HT1080 (cell line): ENCODE results near the gene TMEM115. TPM values are rescaled to one million over a fixed set of nuclear protein-coding genes. Genes with fewer than 3 reads are reported as not detected.

ENCODE experiments used
- DNase-seq: peaks from one replicate; pipeline ENCODE4 v3.0.0-alpha.2; 2015; ENCODE audit warnings: low read depth
- total RNA-seq: library from RNA; depleted of rRNA; stranded (reverse); fragments of >200 nt; shearing (Covaris generic); gene quantifications from 2 replicates; pipeline ENCODE4 v1.2.3, GENCODE V29; 2014

The TMEM115 gene
- total RNA-seq, 1 experiment from 2014 or later: 90.1 TPM

DNA sequence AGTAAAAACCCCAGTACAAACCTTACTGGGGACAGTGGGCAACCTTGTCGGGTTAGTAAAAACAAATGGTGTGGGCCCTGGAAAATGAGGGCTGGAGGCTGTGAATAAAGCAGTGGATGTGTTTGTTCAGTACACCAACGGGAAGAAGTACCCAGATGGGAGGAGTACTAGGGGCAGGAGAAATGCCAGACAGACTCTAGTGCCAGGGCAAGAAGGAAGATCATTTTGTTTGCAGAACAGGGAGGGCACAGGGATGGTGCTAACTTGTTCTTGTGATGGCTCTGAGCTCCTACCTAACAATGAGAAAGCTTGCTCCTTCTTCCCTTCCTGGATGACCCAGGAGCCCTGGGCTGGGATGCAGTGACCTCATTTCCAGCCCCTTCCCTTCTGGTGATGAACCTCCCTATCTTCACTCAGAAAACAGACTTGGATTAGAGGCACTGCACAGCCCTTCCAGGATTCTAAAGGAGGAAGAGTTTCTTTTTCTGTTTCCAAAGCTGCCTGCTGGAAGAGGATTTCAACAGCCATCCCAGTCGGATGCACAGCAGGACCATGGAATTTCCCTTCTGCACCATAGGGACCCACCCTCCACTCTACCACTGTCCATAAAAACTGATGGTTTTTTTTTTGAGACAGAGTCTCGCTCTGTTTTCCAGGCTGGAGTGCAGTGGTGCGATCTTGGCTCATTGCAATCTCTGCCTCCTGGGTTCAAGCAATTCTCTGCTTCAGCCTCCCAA is 24.8 kb downstream of the TMEM115 start:
- no peak for DNase-seq

DNA sequence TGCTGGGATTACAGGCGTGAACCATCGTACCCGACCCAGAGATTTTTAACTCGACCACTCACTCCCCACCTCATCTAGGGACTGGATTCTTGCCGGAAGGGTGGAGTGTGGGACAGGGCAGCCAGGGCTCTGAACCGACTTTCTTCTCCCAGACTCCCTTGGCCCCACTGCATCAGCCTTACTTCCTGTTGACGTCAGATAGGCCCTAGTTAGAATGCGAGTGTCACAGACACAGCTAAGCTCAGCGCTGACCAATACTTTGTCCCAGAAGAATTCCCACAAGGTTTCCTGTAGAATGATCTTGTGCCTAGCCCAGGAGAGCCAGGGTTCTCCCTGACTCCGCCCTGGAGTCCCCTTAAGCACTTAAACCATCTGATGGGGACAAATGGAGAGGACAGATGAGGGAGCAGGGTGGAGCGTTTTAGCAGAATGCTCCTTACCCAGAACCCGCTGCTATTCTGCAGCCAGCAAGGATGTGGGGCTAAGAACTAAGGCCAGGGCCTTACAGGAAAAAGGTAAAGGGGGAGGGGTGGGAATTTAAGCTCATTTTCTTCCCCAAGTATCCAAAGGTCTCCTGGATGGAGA is 25.5 kb downstream of the TMEM115 start:
- DNase-seq: peak; percentile 59

DNA sequence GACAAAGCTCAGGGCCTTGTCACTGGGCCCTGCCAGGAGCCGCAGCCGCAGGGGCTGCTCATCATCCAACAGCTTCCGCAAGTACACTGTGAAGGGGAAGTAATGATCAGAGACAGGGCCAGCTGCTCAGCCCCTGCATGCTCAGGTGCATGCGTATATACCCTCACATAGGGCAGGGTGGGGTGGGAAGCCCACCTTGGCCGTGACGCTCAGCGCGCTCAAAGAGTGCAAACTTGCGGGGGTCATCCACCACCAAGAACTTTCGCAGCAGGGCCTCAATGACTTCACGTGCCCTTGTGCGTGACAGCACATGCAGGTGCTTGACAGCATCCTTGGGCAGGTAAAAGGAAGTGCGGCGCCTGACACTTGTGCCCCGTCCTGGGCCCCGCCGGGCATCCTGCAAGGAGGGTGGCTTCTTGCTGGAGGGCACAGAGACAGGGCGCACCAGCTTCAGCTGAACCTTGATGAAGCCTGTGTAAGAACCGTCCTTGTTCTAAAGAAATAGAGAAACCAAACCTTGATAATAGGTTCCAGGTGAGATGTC is 27.9 kb downstream of the TMEM115 start:
- DNase-seq: no peak

DNA sequence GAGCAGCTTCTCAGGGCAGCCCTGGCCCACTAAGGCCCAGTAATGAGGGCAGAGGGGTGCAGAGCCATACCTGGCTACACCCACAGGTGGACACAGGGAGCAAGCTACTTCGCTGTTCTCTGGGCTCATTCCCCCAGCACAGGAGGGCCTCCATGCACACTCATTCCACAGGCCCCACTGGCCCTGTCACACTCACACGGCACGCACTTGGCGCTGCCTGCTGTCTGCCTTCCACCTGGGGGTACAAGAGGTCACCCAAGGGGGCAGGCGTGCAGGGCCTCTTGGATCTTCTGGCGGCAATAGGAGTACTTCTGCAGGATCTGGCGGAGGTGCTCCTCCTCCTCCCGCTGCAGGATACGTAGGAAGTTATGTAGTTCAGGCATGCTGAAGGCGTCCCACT is 29.0 kb downstream of the TMEM115 start:
- DNase-seq: no peak

DNA sequence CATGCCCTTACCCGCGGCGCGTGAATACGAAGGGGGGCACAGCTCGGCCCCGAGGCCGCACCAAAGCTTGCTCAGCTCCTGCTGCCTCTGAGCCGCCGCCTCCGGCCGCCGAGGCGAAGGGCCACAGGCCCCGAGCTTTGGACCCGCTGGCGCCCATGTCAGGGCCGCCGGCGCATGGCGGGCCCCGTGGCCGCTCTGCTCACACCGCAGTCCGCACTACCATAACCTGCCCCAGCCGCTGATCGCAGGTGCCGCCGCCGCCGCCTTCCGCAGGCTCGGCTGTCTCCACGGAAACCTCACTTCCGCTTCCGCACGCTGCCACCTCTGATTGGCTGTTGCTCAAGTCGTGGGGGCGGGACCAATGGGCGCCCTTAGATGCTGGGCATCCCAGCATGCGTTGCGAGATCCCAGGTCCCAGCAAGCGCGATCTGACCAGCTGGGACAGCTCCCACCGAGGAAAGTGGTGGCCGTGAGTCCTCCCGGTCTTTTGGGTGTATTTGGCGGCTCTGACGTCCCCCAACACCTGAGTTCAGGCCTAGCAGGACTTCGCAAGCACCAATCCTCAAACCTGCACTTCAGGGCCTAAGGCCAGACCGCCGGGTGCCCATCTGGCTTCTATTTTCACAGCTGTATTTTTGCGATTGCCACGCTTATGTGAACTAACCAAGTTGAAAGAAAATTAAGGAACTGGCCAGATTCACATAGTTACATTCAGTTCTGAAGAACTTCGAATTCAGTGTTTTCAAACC is 31.2 kb downstream of the TMEM115 start, which contains the start of gene TUSC2:
Gene TUSC2 (minus strand): TSS at position 281 of the 749 bp plus-strand sequence. CDS start 124 bp downstream, at position 157.
- DNase-seq: peak; percentile 92

DNA sequence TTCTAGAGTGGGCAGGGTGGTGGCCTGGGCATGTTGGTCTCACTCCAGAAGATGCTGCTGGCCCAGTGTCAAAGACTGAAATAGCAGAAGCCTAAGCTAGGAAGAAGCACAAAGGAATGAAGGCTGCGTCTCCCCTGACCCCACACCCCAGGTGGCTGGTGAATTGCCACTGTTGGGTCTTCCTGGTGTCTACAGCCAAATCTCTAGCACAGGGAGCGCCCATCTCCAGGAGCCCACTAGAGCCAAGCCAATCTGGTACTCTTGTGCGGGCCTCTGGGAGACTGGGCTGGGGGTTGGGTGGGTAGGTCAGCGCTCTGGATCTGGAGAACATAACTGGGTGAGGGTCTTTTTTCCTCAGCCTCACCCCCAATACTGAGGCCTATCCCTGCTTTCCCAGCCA is 32.2 kb downstream of the TMEM115 start:
- DNase-seq: no peak

DNA sequence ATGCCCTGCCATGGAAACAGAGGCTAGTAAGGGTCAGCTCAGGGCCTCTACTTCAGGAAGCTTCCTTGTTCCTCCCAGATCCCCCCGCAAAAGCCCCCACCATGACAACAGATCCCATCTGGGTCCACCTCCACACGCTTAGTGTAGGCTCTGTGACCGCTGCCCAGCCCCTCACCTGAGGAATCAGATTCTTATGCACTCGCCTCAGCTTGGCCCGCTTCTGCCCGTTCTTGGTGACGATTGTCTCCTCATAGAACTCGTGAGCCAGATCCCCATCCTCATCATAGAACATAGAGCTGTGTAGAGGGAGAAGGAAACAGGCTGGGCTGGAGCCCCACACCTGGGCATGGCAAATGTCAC is 33.2 kb downstream of the TMEM115 start:
- no peak for DNase-seq

DNA sequence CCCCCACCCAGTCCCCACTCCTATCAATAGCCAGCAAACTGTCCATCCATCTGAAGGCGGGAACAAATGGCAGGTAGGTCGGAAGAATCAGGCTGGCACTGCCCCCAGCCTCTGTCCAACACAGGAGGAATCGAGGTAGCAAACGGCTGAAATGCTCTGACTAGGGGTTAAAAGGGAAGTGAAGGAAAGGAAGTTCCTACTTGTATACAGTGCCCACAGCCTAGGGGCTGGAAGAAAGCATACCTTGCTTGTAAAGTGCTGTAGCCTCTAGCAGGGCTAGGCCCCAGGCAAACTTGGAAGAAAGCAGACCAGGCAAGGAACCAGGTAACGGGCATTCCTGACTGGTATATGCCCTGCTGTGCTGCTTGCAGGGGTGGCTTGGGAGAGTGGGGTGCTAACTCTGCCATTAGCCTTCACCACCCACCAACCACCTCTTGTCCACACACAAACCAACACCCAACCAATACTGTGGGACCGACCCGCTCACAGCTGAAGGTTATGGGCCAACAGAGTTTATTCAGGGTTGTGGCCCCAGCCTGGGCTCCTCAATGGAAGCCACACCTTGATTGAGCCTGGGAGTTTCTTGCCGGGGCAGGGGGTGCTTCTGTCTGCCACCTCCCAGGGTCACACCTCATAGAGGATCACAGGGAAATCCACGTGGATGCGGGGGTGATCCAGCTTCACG is 33.7 kb downstream of the TMEM115 start:
- DNase-seq: no peak

DNA sequence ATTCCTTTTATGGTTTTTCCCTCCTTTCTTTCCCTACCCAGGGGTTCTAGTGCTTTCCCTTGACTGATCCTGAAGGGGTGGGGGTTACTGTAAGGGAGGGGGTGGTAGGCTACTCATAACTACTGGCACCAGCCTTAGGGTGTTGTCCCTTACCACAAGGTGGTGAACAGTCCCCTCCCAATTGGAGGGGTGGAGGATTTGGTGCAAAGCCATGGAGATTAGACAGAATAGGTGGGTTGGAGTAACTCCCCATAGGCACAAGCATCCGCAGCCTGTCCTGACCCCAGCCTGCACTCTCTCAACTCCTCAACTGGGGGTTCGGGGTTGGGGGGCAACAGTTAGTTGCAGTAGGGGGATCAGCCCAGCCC is 34.2 kb downstream of the TMEM115 start:
- DNase-seq: no peak

DNA sequence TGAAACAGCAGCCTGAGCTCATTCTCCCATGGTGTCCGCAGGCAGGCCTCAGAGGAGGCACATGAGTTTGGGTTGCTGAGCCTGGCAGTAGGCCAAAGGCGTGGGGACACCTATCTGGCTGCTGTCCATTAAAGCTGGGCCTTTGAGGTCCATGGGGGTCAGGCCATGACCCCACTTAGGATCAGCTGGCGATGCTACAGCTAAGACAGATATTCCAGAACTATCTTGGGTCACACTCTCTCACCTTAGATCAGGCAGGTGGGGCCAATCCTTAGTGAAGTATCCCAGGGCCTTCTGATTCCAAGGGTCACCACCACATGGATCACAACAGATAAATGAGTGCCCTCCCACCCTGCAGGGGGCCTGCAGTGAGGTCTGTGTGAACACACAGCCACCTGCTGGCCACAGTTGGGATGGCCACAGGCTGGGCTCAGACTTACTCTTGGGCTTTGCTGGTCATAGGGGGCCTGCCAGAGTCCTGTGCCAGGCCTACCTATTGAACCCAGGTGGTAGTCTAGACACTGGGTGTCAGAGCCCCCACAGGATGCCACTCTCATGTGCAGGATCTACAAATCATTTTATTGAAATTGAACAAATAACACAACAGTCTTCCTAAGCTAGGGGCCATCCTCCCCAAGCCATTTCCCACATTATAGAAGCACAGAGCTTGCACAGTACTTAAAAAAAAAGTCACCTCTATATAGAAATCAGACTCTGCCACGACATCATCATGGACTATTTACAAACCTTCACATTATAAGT is 34.8 kb downstream of the TMEM115 start:
- DNase-seq: peak; percentile 62

DNA sequence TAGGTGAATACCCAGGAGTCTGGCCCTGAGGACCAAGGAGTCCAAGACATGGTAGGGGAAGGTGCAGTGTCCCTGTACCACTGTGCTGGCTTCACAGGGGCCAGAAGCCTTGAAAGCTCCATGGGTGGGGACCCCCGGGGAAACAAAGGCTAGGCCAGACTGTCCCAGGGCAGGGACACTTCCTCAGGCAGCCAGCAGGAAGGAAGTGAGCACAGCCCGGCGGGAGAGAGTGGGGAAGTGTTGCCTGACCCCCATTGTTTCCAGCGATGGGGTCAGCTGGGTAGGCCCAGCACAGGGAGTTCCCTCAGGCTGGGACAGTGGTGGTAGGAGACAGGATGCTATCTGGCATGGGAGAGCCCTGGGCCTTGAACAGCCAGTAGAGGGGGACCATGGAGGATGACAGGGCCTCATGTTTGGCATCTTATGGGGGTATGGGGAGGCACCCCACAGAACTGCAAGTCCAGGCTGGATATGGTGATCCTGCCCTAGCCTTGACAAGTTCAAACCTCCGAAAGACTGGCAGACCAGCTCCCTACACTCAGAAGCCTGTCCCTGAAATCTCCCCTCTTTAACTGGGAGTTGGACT is 35.6 kb downstream of the TMEM115 start:
- DNase-seq: no peak

DNA sequence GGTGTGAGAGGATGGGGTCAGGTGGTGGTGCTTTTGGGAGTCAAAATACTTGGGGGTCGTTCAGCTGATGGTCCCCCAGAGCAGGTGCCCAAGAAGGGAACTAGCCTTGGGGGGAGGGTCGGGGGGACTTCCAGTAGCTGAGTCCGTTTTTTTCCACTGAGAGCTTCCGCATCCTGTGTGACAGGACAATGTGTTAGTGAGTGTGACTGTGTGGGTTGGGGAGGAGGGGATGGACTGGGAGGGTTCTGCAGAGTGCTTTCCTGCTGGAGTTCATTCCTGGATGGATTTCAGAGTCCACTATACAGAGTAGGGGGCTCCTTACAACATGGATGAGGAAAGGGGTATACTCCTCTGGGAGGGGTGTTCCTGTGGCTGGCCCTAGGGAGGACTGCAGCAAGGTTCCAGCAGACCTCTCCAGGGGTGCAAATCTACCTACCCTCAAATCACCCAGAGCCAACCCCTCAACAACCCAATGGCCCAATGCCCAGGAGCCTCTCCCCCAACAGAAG is 36.2 kb downstream of the TMEM115 start:
- DNase-seq: no peak

DNA sequence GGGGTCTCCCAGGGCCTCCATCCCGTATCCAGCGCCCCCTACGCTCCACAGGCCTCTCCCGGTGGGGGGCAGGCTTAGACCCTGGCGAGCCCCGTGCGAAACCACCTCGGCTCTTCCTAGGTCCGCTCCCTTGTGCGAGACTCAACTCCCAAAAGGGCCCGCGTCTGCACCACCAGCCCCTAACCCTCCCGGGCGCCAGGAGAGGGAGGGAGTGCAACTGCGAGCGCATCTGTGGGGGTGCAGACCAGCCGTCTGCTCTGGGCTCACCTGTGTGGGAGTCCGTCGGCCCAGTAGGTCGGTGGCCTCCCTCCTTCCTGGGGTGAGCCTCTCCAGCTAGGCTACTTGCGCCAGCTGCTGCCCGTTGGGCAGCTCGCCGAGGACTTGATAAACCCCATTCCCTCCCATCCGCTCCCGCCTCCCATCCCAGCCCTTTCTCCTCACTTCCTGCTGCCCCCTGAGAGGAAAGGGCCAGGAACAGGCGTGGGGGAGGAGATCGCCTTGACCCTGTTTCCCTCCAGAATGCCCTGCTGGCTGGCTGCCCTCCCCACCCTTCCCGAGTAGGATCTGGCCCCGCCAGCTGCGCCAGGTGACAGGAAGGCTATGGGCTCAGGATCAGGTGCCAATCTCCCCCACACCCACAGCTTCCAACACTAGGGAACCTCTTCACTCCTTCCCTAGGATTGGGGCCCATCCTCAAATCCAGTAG is 36.8 kb downstream of the TMEM115 start, which contains the start of gene HYAL2:
Gene HYAL2 (minus strand): TSS at position 360 of the 706 bp plus-strand sequence. CDS start 2,256 bp downstream, outside the sequence.
- no peak for DNase-seq

DNA sequence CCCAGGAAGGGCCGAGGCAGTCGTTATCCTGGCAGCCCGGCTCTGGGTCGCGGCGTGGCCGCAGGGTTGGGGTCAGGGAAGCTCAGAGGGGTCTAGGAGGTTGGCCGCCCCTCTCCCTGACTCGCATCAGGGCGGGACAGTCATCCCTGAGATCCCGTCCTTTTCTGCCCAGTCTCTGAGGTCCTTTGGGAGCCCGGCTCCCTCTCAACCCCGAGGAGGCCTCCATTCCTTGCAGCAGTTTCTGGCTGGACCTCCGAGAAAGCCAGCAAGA is 37.3 kb downstream of the TMEM115 start:
- no peak for DNase-seq

DNA sequence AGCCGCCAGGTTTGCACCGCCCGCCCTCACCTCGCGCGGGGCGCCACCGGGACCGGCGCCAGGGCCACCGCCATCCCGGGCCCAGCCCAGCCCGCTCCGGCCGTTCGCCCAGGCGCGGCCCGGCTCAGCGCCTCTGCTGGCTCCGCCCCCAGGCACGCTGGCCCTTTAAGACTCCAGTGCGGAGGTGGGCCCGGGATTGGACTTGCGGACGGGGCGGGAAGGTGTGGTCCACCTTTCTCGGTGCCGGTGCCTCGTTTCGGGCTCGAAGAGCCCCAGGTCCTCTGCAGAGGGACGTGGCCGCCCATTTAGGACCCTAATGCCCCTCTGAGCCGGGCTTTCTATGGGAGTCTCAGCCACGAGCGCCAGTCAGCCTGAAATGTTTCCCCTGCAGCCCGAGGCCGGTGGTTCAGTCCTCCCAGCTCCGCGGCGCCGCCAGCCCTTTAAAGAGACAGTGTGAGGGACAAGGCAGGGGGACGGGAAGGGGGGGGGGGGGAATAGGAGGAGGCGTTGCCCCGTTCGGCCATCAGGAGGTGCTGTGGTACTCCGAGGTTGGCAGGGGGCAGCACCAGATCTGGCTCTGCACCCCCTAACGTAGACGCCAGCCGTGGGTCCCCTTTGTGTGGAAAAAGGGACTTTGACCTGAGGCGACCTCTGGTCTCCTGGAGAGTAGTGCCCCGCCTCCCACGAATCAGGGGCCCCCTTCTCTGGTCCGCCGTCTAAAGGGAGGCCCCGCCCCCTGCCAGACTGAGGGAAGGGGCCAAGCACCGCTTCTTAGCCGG is 37.8 kb downstream of the TMEM115 start:
- peak; percentile 79 for DNase-seq

DNA sequence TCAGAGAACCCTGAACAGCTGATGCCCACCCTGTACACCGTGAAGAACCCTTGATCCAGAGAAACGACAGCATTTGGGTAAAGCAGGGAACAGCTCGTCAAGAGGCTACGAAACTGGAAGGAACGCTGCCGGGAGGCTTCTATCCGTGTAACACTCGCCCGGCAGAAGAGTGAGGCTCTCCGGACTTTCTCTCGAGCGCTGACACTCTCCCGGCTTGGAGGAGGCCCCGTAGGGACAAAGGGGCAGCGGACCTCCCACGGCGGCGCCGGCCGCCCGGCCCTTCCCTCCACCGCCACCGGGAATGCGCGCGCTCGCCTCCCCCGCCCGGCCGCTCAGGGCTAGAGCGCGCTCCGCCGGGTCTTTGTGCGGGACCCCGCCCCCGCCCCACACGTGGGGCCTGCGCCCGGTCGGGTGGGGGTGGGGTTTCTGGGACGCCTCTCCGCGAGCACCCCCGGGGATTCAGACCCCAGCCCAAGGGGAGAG is 38.4 kb downstream of the TMEM115 start:
- DNase-seq: peak; percentile 51

DNA sequence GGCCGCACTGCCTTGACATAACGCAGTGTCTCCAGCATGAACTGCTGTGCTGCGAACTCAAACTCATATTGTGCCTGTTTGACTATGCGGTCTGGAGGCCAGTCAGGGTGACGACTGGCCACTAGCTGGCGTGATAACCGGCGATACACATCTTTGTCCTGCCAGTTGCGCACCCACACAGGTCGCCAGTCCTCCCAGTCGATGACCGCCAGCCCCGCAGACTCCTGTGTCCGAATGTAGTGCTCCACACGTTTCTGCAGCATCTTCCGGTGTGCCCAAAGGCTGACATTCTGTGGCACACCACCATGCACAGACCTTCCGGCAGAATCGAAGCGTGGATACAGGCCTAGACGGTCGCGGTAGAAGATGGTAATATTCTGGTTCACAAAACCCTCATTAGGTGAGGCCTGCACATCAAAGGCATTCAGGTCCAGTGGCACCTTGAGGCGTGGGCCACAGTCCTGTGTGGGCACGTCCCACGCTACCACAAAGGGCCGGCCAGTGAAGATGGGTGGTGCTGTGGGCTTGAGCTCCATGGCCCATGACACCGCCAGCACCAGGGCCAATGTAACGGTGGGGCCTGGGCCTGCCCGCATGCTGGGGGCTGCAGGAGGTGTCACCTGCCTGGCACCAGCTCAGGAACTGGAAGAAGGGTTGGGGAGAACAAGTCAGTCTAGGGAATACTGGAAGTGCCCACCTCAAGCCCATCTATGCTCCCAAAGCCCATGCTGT is 39.3 kb downstream of the TMEM115 start:
- DNase-seq: no peak
